ENCODE data around the gene SIDT1. TPM values are rescaled to one million over a fixed set of nuclear protein-coding genes. Genes with fewer than 3 reads are reported as not detected.

The SIDT1 gene
- total RNA-seq, 1 experiment from 2014 or later: not detected

GRCh38 chr3:113523241-113523640 is 9.1 kb upstream of the SIDT1 start:
- no peaks in the 10 kb centered on the region for H3K9me3 ChIP-seq (replicated peaks)
- H3K4me3 ChIP-seq: no peak overlapping the region
- no peaks in the 10 kb centered on the region for H3K36me3 ChIP-seq
- no peaks in the 10 kb centered on the region for H3K4me1 ChIP-seq (replicated peaks)
- no peak for DNase-seq (ENCODE audit: low read depth in 1 of 2, low spot score in 2 of 2)
- peaks cover 3% of the 10 kb centered on the region for H3K27me3 ChIP-seq (replicated peaks)
- H3K27ac ChIP-seq: no peak overlapping the region

GRCh38 chr3:113532698-113533533 is 561 bp downstream of the SIDT1 start:
- H3K27me3 ChIP-seq (replicated peaks): peaks cover 51% of the 10 kb centered on the region
- no peak for DNase-seq (ENCODE audit: low read depth in 1 of 2, low spot score in 2 of 2)

DNA sequence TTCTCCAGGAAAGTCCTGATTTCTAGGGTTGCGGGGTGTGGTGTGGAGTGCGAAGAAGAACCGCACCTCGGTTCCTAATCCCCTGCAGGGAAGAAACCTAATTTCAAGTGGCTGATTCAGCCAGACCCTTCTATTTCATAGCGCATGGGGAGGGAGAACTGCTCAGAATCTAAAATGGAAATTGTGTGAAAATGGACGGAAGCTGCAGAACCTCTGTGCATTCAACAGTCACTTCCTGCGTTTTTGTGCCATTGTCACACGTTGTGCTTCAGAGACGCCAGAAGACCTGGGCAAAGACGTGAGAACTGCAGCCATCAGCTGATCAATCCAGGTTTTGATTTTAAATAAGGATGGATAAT is 1.2 kb downstream of the SIDT1 start:
- no peak for DNase-seq (ENCODE audit: low read depth in 1 of 2, low spot score in 2 of 2)
- Histone ChIP-seq H3K4me3 (no peak overlapping the region), H3K4me1 (replicated peaks) (peaks cover 9% of the 10 kb centered on the region), H3K9me3 (replicated peaks) (no peaks in the 10 kb centered on the region), H3K27me3 (replicated peaks) (peaks cover 50% of the 10 kb centered on the region), H3K36me3 (no peaks in the 10 kb centered on the region), H3K27ac (no peak overlapping the region)

More at GRCh38 chr3:113532698-113533533, 561 bp downstream of the SIDT1 start:
- no peaks in the 10 kb centered on the region for H3K9me3 ChIP-seq (replicated peaks)
- peaks cover 9% of the 10 kb centered on the region for H3K4me1 ChIP-seq (replicated peaks)
- peak overlapping the region; percentile 21 for H3K4me3 ChIP-seq
- H3K27ac ChIP-seq: no peak overlapping the region
- no peaks in the 10 kb centered on the region for H3K36me3 ChIP-seq

- Histone ChIP-seq H3K9me3 (replicated peaks) (no peaks in the 10 kb centered on the region), H3K27ac (no peak overlapping the region), H3K4me3 (no peak overlapping the region), H3K4me1 (replicated peaks) (peaks cover 9% of the 10 kb centered on the region), H3K27me3 (replicated peaks) (peaks cover 47% of the 10 kb centered on the region), H3K36me3 (no peaks in the 10 kb centered on the region)
- no peak for DNase-seq (ENCODE audit: low read depth in 1 of 2, low spot score in 2 of 2)
Observed at GRCh38 chr3:113534365-113534764, 2.0 kb downstream of the SIDT1 start.

DNA sequence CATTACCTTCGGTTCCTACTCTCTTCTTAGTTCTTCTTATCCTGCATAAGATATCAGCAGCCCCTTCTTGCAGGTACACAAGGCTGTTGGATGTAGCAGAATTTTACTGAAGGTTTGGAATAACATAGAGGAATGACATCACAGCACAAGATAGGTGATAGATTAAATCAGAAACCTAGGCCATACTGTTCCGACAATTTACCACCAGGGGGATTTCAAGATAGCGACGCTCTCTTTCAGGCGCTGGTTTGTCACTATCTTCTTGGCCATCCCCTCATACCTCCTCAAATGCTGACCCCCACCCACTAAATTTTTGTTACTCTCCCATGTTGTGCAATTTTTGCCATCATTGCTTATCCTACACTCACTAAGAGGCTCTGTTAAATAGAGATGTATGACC is 3.5 kb downstream of the SIDT1 start:
- Histone ChIP-seq H3K27ac (no peak overlapping the region), H3K36me3 (no peaks in the 10 kb centered on the region), H3K4me1 (replicated peaks) (peaks cover 9% of the 10 kb centered on the region), H3K9me3 (replicated peaks) (no peaks in the 10 kb centered on the region), H3K27me3 (replicated peaks) (peaks cover 37% of the 10 kb centered on the region), H3K4me3 (no peak overlapping the region)
- DNase-seq (ENCODE audit: low read depth in 1 of 2, low spot score in 2 of 2): no peak

- no peaks in the 10 kb centered on the region for H3K9me3 ChIP-seq (replicated peaks)
- H3K4me1 ChIP-seq (replicated peaks): peaks cover 9% of the 10 kb centered on the region
- no peak for DNase-seq (ENCODE audit: low read depth in 1 of 2, low spot score in 2 of 2)
- no peak overlapping the region for H3K4me3 ChIP-seq
- H3K27ac ChIP-seq: no peak overlapping the region
- no peaks in the 10 kb centered on the region for H3K36me3 ChIP-seq
- H3K27me3 ChIP-seq (replicated peaks): peaks cover 30% of the 10 kb centered on the region
Observed at GRCh38 chr3:113536627-113537101, 4.3 kb downstream of the SIDT1 start.

GRCh38 chr3:113537155-113537554 is 4.8 kb downstream of the SIDT1 start:
- Histone ChIP-seq H3K27me3 (replicated peaks) (peaks cover 25% of the 10 kb centered on the region), H3K36me3 (no peaks in the 10 kb centered on the region), H3K4me1 (replicated peaks) (peaks cover 9% of the 10 kb centered on the region), H3K27ac (no peak overlapping the region), H3K9me3 (replicated peaks) (no peaks in the 10 kb centered on the region), H3K4me3 (no peak overlapping the region)
- DNase-seq (ENCODE audit: low read depth in 1 of 2, low spot score in 2 of 2): no peak

- no peaks in the 10 kb centered on the region for H3K36me3 ChIP-seq
Observed at GRCh38 chr3:113541519-113541918, 9.2 kb downstream of the SIDT1 start.

DNA sequence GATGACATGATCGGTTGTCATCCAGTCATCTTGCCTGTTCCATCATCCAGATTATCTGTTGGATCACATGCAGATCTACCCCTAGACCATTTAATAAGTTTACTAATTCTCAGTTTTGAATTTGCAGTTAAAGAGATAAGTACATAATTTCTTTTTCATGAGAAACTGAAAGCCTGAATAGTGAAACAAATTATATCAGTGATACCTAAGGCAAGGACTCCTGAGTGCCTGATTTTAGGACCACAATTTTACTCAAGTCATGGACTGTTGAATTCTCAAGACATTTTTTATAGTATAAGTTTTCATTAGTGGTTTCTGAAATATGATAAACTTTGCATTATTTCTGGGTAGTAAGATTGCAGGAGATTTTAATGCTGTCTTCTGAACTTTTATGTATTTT is 13.2 kb downstream of the SIDT1 start:
- H3K4me3 ChIP-seq: no peak overlapping the region
- no peaks in the 10 kb centered on the region for H3K9me3 ChIP-seq (replicated peaks)
- no peaks in the 10 kb centered on the region for H3K27me3 ChIP-seq (replicated peaks)
- H3K4me1 ChIP-seq (replicated peaks): no peaks in the 10 kb centered on the region
- no peaks in the 10 kb centered on the region for H3K36me3 ChIP-seq
- H3K27ac ChIP-seq: no peak overlapping the region
- DNase-seq (ENCODE audit: low read depth in 1 of 2, low spot score in 2 of 2): no peak

More at GRCh38 chr3:113541519-113541918, 9.2 kb downstream of the SIDT1 start:
- H3K9me3 ChIP-seq (replicated peaks): no peaks in the 10 kb centered on the region
- no peak overlapping the region for H3K27ac ChIP-seq
- no peaks in the 10 kb centered on the region for H3K27me3 ChIP-seq (replicated peaks)
- H3K4me1 ChIP-seq (replicated peaks): no peaks in the 10 kb centered on the region
- no peak overlapping the region for H3K4me3 ChIP-seq
- DNase-seq (ENCODE audit: low read depth in 1 of 2, low spot score in 2 of 2): no peak

DNA sequence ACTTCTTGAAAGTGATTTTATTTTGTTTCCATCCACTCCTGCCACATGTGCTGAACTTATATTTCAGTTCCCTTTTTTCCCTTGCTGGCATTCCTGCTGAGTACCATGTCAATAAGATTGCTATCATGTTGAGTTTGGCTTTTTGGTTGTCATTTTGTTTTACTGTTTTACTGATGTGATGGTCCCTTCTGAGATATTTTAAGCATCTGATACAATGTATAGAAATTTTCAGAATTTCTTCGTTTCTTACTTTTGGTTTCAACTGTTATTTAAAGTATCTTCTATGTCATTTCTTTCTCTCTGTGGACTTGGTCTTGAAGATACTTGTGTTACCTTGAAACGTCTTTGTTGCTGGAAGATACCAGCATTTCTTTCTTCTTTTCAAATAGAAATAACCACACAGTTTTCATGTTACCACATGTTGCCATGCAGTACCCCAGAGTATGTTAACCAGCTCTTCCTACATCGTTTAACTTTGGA is 14.1 kb downstream of the SIDT1 start:
- Histone ChIP-seq H3K27me3 (replicated peaks) (no peaks in the 10 kb centered on the region), H3K27ac (no peak overlapping the region), H3K36me3 (no peaks in the 10 kb centered on the region), H3K9me3 (replicated peaks) (no peaks in the 10 kb centered on the region), H3K4me3 (no peak overlapping the region), H3K4me1 (replicated peaks) (no peaks in the 10 kb centered on the region)
- DNase-seq (ENCODE audit: low read depth in 1 of 2, low spot score in 2 of 2): no peak

- no peaks in the 10 kb centered on the region for H3K36me3 ChIP-seq
- H3K4me1 ChIP-seq (replicated peaks): no peaks in the 10 kb centered on the region
- no peak overlapping the region for H3K4me3 ChIP-seq
- H3K9me3 ChIP-seq (replicated peaks): no peaks in the 10 kb centered on the region
- DNase-seq (ENCODE audit: low read depth in 1 of 2, low spot score in 2 of 2): no peak
- H3K27me3 ChIP-seq (replicated peaks): no peaks in the 10 kb centered on the region
- no peak overlapping the region for H3K27ac ChIP-seq
Observed at GRCh38 chr3:113548501-113548900, 16.1 kb downstream of the SIDT1 start.

GRCh38 chr3:113551820-113552219 is 19.5 kb downstream of the SIDT1 start:
- H3K27ac ChIP-seq: no peak overlapping the region
- no peaks in the 10 kb centered on the region; the same call in 1 of the 2 replicates for H3K4me1 ChIP-seq (replicated peaks)
- DNase-seq (ENCODE audit: low read depth in 1 of 2, low spot score in 2 of 2): no peak
- no peaks in the 10 kb centered on the region for H3K27me3 ChIP-seq (replicated peaks)
- H3K4me3 ChIP-seq: no peak overlapping the region
- H3K9me3 ChIP-seq (replicated peaks): no peaks in the 10 kb centered on the region
- H3K36me3 ChIP-seq: no peaks in the 10 kb centered on the region

GRCh38 chr3:113552851-113553250 is 20.5 kb downstream of the SIDT1 start:
- DNase-seq (ENCODE audit: low read depth in 1 of 2, low spot score in 2 of 2): no peak
- Histone ChIP-seq H3K4me3 (no peak overlapping the region), H3K9me3 (replicated peaks) (no peaks in the 10 kb centered on the region), H3K36me3 (no peaks in the 10 kb centered on the region), H3K27ac (no peak overlapping the region), H3K27me3 (replicated peaks) (no peaks in the 10 kb centered on the region), H3K4me1 (replicated peaks) (peaks cover 10% of the 10 kb centered on the region)

GRCh38 chr3:113555138-113555537 is 22.8 kb downstream of the SIDT1 start:
- no peak for DNase-seq (ENCODE audit: low read depth in 1 of 2, low spot score in 2 of 2)
- no peaks in the 10 kb centered on the region for H3K9me3 ChIP-seq (replicated peaks)
- H3K27ac ChIP-seq: no peak overlapping the region
- no peak overlapping the region for H3K4me3 ChIP-seq
- peaks cover 10% of the 10 kb centered on the region for H3K4me1 ChIP-seq (replicated peaks)
- no peaks in the 10 kb centered on the region for H3K36me3 ChIP-seq
- H3K27me3 ChIP-seq (replicated peaks): no peaks in the 10 kb centered on the region

All from SJSA1 (cell line).